Left ventricle myocardium superior (tissue), 1 donor: ENCODE results near the gene MBD2. TPM values are rescaled to one million over a fixed set of nuclear protein-coding genes. Genes with fewer than 3 reads are reported as not detected.

Experiments used
- ATAC-seq: fragments of 200-7000 bp; cut with Tn5 transposase; one replicate; pipeline ENCODE4 v1.9.1; 2020; ENCODE audit warnings: mild to moderate bottlenecking, moderate library complexity
- DNase-seq: peaks from one replicate; pipeline ENCODE4 v3.0.0-alpha.2; 2020
- intact Hi-C: fragments of 100-400 bp; cut with micrococcal nuclease; formaldehyde crosslinking; loops from one replicate; pipeline ENCODE4 v1.11.0; 2022
- total RNA-seq: library from RNA; stranded (reverse); fragmentation: NEBNext Ultra II Directional; extraction: Animal tissue kit (Norgen Biotek cat#: 25700); gene quantifications from one replicate; pipeline ENCODE4 v1.2.1, GENCODE V29; 2021
- donor health status: DM: no; HTN: yes; CAD: no; lungs with severe emphysema.

Gene MBD2
- total RNA-seq, 1 donor from 2014 or later = 46.3 TPM

GRCh38 chr18:54162431-54162830 lies 62.0 kb downstream of the MBD2 start:
- no peak for DNase-seq
- intact Hi-C loops = loop anchor here (10.0 kb wide), 1 partner anchor 112 kb away; no protein-coding TSS in a partner anchor
- no peak for ATAC-seq

GRCh38 chr18:54161267-54161666 lies 63.2 kb downstream of the MBD2 start:
- ATAC-seq = no peak
- intact Hi-C loops = loop anchor here (10.0 kb wide), 1 partner anchor 114 kb away; no protein-coding TSS in a partner anchor
- DNase-seq = no peak

DNA sequence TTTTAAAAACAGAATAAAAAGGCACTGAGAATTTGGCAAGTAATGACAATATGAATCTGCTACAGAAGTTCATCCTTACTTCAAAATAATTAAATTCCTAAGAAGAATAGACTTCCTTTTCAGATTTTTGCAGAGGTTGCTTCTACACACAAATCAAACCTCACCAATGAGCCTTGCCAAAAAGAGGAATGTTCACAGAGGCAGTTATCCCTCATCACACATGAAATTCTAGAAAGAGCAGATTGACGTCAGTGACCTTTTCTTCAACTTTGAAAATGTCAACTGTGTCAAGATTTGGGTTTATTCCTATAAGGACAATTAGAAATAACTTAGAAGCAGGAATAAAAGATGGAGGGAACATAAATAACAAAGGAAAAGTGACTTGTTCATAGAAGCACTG lies 64.6 kb downstream of the MBD2 start:
- DNase-seq = no peak
- intact Hi-C loops = loop anchor here (10.0 kb wide), 1 partner anchor 115 kb away; no protein-coding TSS in a partner anchor
- ATAC-seq = no peak

DNA sequence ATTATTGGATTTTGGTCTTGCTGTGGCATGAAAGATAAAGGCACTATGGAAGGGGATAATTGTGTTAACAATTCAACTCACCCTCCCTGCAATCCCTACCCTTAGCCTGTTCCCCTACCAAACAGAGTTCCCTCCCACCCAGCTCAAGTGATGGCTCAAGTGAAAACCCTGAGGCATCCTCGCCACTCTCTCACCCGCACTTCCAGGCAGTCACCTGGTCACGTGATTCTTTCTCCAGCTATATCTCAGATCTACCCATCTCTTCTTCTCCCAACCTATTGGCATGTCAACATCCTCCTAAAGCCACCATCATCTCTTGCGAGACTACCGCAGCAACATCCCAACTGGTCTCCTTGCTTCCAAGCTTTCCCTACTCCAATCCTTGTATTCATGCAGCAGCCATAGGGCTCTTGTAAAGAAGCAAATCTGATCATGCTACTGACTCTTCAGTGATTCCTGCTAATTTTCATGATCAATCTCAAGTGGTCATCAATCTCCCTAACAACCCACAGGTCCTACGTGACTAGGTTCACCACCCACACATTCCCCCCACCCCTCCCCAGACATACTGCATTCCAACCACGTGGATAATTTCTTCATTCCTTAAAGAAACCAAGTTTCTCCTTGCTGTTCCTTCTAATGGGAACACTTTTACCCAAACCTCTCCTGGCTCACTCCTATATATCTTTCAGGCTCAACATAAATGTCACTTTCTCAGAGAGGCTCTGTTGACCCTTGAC lies 66.7 kb downstream of the MBD2 start:
- DNase-seq = no peak
- no peak for ATAC-seq
- intact Hi-C loops = no loop called here

DNA sequence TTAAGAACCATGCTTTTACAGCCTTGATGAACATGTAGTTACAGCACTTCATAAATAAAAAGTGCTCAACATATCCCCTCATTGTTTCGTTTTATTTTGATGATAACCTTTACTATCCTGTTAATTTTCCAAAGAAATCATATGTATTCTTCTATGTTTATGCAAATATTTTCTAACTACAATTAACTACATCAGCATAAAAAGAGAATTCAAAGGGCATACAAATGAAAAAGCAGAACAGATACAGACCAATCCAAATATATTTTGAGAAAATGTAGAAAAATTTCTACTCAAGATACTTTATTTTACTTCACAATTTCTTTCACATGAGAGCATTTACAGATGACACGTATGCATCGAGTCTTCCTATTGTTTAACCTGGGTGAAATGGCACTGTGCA lies 69.1 kb downstream of the MBD2 start:
- ATAC-seq = no peak

DNA sequence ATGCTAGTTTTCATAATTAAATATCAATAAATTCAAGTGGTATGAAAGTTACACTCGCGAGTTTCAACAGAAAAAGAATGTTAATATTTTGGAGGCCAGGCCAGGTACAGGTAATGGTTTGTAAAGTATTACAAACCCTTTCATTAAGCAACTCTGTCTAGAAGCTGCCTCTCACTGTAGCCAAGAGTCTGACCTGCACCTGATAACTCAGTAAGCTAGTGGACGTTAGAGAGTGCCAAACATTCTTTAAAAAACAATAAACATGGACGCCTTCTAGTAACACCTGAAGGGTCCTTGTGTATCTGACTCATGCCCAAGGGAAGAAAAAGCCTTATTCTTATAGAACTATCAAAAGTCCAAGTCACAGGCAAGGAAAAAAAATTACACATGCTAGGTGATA lies 70.2 kb downstream of the MBD2 start:
- DNase-seq (no peak), ATAC-seq (no peak)
- intact Hi-C loops = no loop called here

More for the DNA sequence above, 69.1 kb downstream of the MBD2 start:
- no peak for DNase-seq
- intact Hi-C loops = no loop called here

DNA sequence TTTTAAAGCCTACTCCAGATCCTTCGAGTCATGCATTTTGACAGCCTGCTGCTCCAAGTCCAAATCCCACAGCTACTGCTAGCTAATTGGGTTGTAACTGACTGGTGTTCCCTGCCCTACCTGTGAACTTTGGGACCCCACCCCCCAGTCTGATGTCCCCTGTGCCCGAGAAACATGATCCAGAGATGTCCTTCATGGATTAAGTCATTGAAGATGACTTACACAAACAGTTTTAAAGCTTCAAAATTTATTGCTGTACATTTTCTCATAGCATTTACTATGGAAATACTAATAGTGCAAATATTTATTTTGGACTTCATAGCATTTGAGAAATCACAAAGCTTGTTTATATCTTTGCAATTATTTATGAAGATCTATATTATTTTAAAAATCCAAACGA lies 73.1 kb downstream of the MBD2 start:
- ATAC-seq (no peak), DNase-seq (no peak)
- intact Hi-C loops = no loop called here

- no peak for ATAC-seq
- intact Hi-C loops = no loop called here
- no peak for DNase-seq
Measured at GRCh38 chr18:54150226-54150625, 74.2 kb downstream of the MBD2 start.

DNA sequence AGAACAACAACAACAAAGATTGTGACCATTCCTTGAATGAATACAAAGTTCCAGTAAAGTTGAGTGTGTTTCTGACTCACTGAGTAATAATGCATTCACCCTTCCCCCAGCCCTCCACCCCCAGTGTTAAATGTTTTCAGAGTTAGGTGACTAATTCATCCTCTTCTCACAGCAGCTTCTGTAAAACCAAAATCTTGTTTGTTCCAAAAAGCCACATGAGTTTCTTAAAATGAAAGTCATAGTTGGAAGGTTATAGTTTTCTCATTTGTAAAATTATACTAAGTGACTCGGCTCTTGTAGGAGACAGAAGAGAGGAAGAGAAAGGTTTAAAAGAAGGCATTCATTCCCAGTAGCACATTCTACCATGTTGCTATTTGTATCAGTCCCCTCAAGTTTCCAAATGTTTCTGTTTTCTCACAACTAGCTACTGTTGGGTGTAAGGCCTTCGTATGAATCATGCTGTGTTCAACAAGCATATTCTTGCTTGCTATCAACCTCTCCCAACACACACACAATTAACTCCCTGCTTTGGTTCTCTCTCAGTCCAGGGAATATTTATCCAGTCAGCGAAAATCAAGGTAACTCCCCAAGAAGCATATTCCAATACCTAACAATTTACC lies 75.3 kb downstream of the MBD2 start:
- DNase-seq (no peak), ATAC-seq (peak; percentile 33)
- intact Hi-C loops = no loop called here

DNA sequence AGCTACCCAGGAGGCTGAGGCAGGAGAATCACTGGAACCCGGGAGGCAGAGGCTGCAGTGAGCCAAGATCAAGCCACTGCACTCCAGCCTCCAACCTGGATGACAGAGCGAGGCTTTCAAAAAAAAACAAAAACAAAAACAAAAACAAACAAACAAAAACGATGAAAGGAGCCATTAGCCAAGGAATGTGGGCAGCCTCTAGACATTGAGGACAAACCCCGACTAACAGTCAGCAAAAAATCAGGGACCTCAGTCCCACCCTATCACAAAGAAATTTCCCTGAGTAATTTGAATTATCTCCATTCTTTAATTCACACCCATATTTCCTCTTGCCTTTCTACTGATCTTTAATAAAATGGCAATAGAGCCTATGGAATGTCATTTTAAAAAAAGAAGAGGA lies 75.8 kb downstream of the MBD2 start:
- intact Hi-C loops = no loop called here
- DNase-seq (no peak), ATAC-seq (no peak)

DNA sequence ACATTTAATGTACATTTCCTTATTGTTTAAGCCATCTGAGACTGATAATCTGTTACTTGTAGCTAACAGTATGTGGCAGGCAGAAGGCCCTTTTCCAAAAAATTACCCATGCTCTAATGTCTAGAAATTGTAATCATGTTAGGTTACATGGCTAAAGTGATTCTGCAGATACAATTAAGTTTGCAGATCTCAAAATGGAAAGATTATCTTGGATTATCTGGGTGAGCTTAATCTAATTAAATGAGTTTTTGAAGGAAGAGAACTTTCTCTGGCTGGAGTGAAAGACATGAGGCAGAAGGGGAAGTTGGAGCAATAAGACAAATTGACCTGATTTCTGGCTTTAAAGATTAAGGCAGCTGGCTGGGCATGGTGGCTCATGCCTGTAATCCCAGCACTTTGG lies 76.3 kb downstream of the MBD2 start:
- DNase-seq = no peak
- no peak for ATAC-seq
- intact Hi-C loops = no loop called here

- intact Hi-C loops = no loop called here
- DNase-seq = no peak
- ATAC-seq = no peak
Measured at GRCh38 chr18:54147439-54147838, 77.0 kb downstream of the MBD2 start.

DNA sequence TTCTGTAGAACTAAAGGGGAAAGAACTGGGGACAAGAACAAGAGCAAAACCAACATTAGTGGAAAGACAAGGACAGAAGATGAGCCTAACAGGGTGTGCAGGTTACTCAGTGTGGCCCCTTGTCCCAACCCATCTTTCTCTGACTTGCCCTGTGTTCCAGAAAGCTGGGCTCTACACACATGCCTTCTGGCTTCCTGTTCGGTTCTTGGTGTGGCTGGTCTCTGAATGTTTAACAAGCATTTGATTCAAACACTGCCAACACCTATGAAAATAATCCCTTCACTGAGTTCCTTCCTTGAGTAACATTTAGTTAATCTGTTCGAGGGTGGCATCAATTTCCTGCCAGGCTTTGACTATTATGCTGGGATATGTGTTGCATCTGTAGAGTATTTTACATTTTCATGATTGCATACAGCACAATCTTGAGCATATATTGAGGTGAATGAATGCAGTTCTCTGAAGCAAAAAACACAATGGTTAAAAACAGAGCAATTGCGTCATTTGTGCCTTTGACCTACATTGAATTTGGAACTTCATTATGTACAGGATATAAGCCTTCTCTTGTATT lies 83.3 kb downstream of the MBD2 start:
- intact Hi-C loops = no loop called here
- ATAC-seq (no peak), DNase-seq (no peak)

DNA sequence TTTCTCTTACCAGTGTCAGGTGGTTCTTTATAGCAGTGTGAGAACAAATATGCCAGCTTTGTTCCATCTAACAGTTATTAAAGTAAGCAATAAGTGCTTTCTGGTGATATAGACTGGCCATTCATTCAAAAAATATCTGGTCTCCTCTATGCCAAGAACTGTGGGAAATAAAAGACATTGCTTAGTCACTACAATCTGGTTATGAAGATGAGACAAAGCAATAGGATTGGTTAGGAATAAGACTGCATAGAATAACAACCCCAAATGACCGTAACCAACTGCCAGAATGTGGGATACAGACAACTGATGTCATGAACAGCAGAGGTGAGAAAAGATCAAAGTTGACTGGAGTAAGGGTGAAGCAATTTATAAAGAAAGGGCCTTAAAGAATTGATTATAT lies 83.8 kb downstream of the MBD2 start:
- intact Hi-C loops = no loop called here
- DNase-seq = no peak
- ATAC-seq = no peak

- DNase-seq (no peak), ATAC-seq (no peak)
- intact Hi-C loops = no loop called here
Measured at GRCh38 chr18:54135216-54135615, 89.3 kb downstream of the MBD2 start.

DNA sequence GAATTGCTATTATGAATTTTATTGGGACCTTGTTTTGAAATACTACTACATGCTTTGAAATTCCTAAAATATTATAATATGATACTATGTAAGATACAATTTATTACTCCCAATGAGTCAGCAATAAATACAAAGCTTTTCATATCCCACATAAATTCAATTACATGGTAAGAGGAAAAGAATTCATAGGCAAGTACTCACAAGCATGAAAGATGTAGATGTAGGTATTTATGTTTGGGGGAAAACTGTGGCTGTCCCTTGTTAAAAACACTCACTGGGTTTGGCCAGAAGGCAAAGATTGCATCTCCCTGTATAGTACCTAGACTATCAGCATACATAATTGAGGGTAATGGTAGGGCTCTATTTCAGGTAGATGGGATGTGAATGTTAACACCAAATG lies 90.4 kb downstream of the MBD2 start:
- ATAC-seq = no peak
- DNase-seq = no peak
- intact Hi-C loops = no loop called here

DNA sequence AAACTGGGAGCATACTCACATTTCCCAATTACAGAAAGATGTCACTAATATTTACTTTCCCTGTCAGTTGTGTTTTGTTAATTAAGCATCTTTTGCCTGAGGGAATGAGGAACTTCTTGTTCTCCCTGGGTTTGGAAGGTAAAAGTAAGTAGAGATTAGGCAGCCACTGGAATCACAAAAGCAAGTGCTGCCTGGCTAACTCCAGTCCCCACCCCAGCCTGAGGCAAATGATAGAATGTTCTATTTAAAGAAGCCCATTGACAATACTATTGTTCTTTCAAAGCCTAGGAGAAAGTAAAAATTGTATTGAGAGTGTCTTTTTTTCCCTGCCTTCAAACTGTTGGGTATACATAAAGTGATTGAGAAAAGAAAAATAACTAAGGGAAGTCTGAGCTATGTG lies 93.8 kb downstream of the MBD2 start:
- DNase-seq (no peak), ATAC-seq (peak; percentile 62)
- intact Hi-C loops = no loop called here

GRCh38 chr18:54130177-54130576 lies 94.3 kb downstream of the MBD2 start:
- ATAC-seq (no peak), DNase-seq (no peak)
- intact Hi-C loops = no loop called here

GRCh38 chr18:54129448-54130067 lies 94.9 kb downstream of the MBD2 start:
- intact Hi-C loops = no loop called here
- no peak for ATAC-seq

GRCh38 chr18:54127759-54128378 lies 96.6 kb downstream of the MBD2 start:
- DNase-seq = no peak
- intact Hi-C loops = no loop called here
- ATAC-seq = peak; percentile 73

More at GRCh38 chr18:54129448-54130067, 94.9 kb downstream of the MBD2 start:
- no peak for DNase-seq
